HG03060 (cell line): ENCODE measurements around the gene BCL2L13.
A peak's percentile ranks its signal among the peaks of the same experiment; 100 is the strongest.

Experiments
- ATAC-seq: cut with Tn5 transposase; IDR thresholded peaks from one replicate; pipeline ENCODE4 v1.9.1; 2021; ENCODE audit warnings: low read depth, moderate number of reproducible peaks; ENCODE audit not compliant: unreplicated experiment

Gene BCL2L13

GRCh38 chr22:17638432-17639246 lies at the start of gene BCL2L13:
TSS of gene BCL2L13 (plus strand) at chr22:17638757. CDS start at chr22:17655712, 16,955 bp downstream.
- ATAC-seq = peak; percentile 47

GRCh38 chr22:17589810-17590375 lies 48.7 kb upstream of the BCL2L13 start:
- no peak for ATAC-seq

GRCh38 chr22:17590586-17590985 lies 48.0 kb upstream of the BCL2L13 start:
- no peak for ATAC-seq

GRCh38 chr22:17592201-17592600 lies 46.4 kb upstream of the BCL2L13 start:
- ATAC-seq = no peak

- ATAC-seq = no peak
Observed at GRCh38 chr22:17596226-17596625, 42.3 kb upstream of the BCL2L13 start.

- ATAC-seq = no peak
Observed at GRCh38 chr22:17597217-17597616, 41.3 kb upstream of the BCL2L13 start.

- ATAC-seq = no peak
Observed at GRCh38 chr22:17598318-17598717, 40.2 kb upstream of the BCL2L13 start.

- ATAC-seq = no peak
Observed at GRCh38 chr22:17601031-17601430, 37.5 kb upstream of the BCL2L13 start.

GRCh38 chr22:17603668-17604067 lies 34.9 kb upstream of the BCL2L13 start:
- no peak for ATAC-seq

GRCh38 chr22:17606496-17606895 lies 32.1 kb upstream of the BCL2L13 start:
- ATAC-seq = no peak

- ATAC-seq = no peak
Observed at GRCh38 chr22:17607891-17608521, 30.6 kb upstream of the BCL2L13 start.

GRCh38 chr22:17612057-17612456 lies 26.5 kb upstream of the BCL2L13 start:
- ATAC-seq = no peak

GRCh38 chr22:17613280-17613679 lies 25.3 kb upstream of the BCL2L13 start:
- no peak for ATAC-seq

GRCh38 chr22:17627961-17628405 lies 10.6 kb upstream of the BCL2L13 start:
- ATAC-seq = no peak

- ATAC-seq = peak; percentile 93
Observed at GRCh38 chr22:17628406-17629172, 10.0 kb upstream of the BCL2L13 start, which contains the start of gene ATP6V1E1. TSS of gene ATP6V1E1 (minus strand) at chr22:17628749. CDS start at chr22:17628635, 114 bp downstream.

- no peak for ATAC-seq
Observed at GRCh38 chr22:17629173-17629489, 9.4 kb upstream of the BCL2L13 start.

- ATAC-seq = no peak
Observed at GRCh38 chr22:17629641-17630040, 8.9 kb upstream of the BCL2L13 start.

- ATAC-seq = no peak
Observed at GRCh38 chr22:17631076-17631565, 7.4 kb upstream of the BCL2L13 start.

GRCh38 chr22:17633217-17633997 lies 5.2 kb upstream of the BCL2L13 start:
- no peak for ATAC-seq

GRCh38 chr22:17633998-17634323 lies 4.6 kb upstream of the BCL2L13 start:
- ATAC-seq = no peak
